Stimulated activated naive B cell treated with anti-CD40 and anti-IgM and Interleukin-4, amounts not matched to agents 10 μg/mL and 1 μg/mL and 100 μg/mL, for 72 hours (primary cell): ENCODE data around the gene RNF6.
"Not testable (repeated sequence)": the region's sequence is repeated elsewhere in the genome, so short reads cannot be mapped to it uniquely, and the experiment has no call there.

ENCODE experiments used
- ATAC-seq, 2 donors: fragments of 150-1000 bp; cut with Tn5 transposase; replicated peaks; 2 replicates each; pipeline ENCODE4 v1.10.0; 2021; ENCODE audit warnings: moderate library complexity in 1 of 2
- DNase-seq: peaks from one replicate; pipeline ENCODE4 v3.0.0; 2021
- H3K27ac Mint-ChIP-seq: one replicate; pipeline ENCODE4 v1.8.0; 2022; ENCODE audit warnings: mild to moderate bottlenecking, mixed read lengths
- H3K27me3 Mint-ChIP-seq, 2 donors: one replicate each; pipeline ENCODE4 v1.8.0; 2022; ENCODE audit warnings: mixed read lengths in 2 of 2
- H3K36me3 Mint-ChIP-seq, 2 donors: one replicate each; pipeline ENCODE4 v1.8.0; 2022; ENCODE audit warnings: mixed read lengths in 2 of 2, mild to moderate bottlenecking in 1 of 2
- H3K4me1 Mint-ChIP-seq, 2 donors: one replicate each; pipeline ENCODE4 v1.8.0; 2022; ENCODE audit warnings: mixed read lengths in 2 of 2, mild to moderate bottlenecking in 1 of 2
- H3K4me3 Mint-ChIP-seq, 2 donors: one replicate each; pipeline ENCODE4 v1.8.0; 2022; ENCODE audit warnings: mild to moderate bottlenecking in 2 of 2, mixed read lengths in 2 of 2, moderate library complexity in 1 of 2
- H3K9me3 Mint-ChIP-seq, 2 donors: one replicate each; pipeline ENCODE4 v1.8.0; 2022; ENCODE audit warnings: mixed read lengths in 2 of 2, mild to moderate bottlenecking in 1 of 2

RNF6 gene

GRCh38 chr13:26221721-26222519 lies at the start of gene RNF6:
TSS of gene RNF6 (minus strand) at chr13:26222314. CDS start at chr13:26219649, 2,665 bp downstream.
- H3K4me3 Mint-ChIP-seq, result peak within 1 kb of the TSS; percentile 95 to 100
- H3K27me3 Mint-ChIP-seq, result no peaks in the 10 kb centered on the region
- peak; percentile 87 for DNase-seq
- ATAC-seq, result peak; percentile 95
- H3K36me3 Mint-ChIP-seq, result peaks cover 5 to 20% of the 10 kb centered on the region in 2 donors
- H3K4me1 Mint-ChIP-seq, result peaks cover 13 to 20% of the 10 kb centered on the region in 2 donors
- H3K27ac Mint-ChIP-seq, result peak within 1 kb of the TSS; percentile 100
- no peaks in the 10 kb centered on the region for H3K9me3 Mint-ChIP-seq

DNA sequence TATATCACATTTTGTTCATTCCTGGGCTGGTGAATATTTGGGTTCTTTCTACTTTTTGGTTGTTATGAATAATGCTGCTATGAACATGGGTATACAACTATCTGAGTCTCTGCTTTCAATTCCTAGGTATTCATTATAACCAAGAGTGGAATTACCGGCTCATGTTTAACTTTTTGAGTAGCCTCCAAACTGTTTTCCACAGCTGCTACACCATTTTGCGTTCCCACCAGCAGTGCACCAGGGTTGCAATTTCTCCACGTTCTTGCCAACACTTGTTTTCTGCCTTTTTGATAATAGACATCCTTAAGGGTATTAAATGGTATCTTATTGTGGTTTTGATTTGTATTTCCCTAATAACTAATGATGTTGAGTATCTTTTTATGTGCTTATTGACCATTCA lies 48.6 kb upstream of the RNF6 start:
- Mint-ChIP-seq H3K9me3 (no peaks in the 10 kb centered on the region), H3K4me1 (peaks cover 13 to 27% of the 10 kb centered on the region in 2 donors), H3K36me3 (no peaks in the 10 kb centered on the region), H3K4me3 (no peak overlapping the region), H3K27me3 (no peaks in the 10 kb centered on the region), H3K27ac (no peak overlapping the region)
- no peak for ATAC-seq
- no peak for DNase-seq

DNA sequence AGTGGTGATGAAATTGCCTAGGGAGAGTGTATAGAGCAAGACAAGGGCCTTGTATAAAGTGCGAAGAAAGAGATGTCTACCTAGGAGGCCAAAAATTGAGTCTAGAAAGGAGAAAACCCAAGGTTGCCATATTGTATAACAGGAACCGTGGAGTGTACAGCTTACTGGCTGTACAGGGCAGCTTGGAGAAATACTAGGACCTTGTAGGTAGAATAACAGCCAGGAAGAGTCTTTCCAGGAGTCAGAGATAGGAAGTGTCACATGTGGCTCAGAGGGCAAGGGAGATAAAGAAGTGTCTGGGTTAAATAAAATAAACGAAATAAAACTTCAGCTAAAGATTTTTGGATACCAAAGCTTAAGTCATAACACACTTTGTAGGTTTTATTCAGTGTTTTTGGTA lies 44.2 kb upstream of the RNF6 start:
- no peak for ATAC-seq
- peaks cover 2 to 7% of the 10 kb centered on the region in 2 donors for H3K36me3 Mint-ChIP-seq
- no peak overlapping the region for H3K27ac Mint-ChIP-seq
- H3K4me1 Mint-ChIP-seq, result peaks cover 24 to 34% of the 10 kb centered on the region in 2 donors
- DNase-seq, result no peak
- H3K27me3 Mint-ChIP-seq, result no peaks in the 10 kb centered on the region
- H3K9me3 Mint-ChIP-seq, result peaks cover 0 to 2% of the 10 kb centered on the region in 2 donors
- H3K4me3 Mint-ChIP-seq, result no peak overlapping the region

GRCh38 chr13:26262156-26262555 lies 40.0 kb upstream of the RNF6 start:
- Mint-ChIP-seq H3K36me3 (peaks cover 2 to 7% of the 10 kb centered on the region in 2 donors), H3K27me3 (no peaks in the 10 kb centered on the region), H3K9me3 (peaks cover 0 to 2% of the 10 kb centered on the region in 2 donors), H3K27ac (no peak overlapping the region), H3K4me3 (no peak overlapping the region), H3K4me1 (peaks cover 24 to 27% of the 10 kb centered on the region in 2 donors)
- ATAC-seq (no peak), DNase-seq (no peak)

DNA sequence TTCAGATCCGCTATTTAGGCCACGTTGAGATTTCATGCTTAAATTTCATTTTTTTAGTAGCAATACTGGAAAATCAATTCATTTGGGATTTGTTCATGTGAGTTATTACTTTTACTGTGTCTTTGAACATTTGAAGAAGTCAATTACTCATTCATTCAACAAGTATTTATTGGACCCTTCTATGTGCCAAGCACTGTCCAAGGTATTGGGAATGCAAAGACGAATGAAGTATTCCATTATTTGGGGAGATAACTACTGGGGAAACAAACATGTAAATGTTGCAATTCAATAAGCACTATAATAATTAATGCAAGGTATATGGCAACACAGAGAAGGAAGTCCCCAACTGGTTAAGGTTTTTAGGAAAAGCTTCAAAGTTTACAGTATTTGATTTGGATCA lies 37.5 kb upstream of the RNF6 start:
- Mint-ChIP-seq H3K4me1 (peaks cover 12 to 22% of the 10 kb centered on the region in 2 donors), H3K27ac (no peak overlapping the region), H3K9me3 (peaks cover 0 to 1% of the 10 kb centered on the region in 2 donors), H3K36me3 (peaks cover 2 to 5% of the 10 kb centered on the region in 2 donors), H3K4me3 (no peak overlapping the region), H3K27me3 (no peaks in the 10 kb centered on the region)
- DNase-seq (no peak), ATAC-seq (no peak)

DNA sequence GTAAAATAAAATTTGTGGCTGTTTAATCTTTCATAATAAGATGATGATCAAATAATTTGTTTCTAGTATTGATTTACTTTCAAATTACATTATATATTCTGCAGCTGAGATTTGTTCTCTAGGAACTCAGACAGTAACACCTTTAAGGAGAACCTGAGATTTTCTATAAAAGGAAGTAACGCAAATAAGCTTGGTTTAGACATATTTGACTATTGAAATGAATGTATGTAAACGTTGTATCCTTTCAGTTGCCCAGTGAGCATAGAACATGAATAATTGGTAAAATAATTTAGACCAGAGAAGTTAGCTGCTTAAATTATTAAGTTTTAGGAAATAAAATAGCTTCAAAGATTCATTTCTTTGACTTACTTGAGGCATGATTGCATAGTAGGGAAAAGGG lies 34.9 kb upstream of the RNF6 start:
- H3K4me3 Mint-ChIP-seq, result no peak overlapping the region
- no peak for DNase-seq
- peaks cover 10 to 26% of the 10 kb centered on the region in 2 donors for H3K4me1 Mint-ChIP-seq
- ATAC-seq, result no peak
- peaks cover 0 to under 1% of the 10 kb centered on the region in 2 donors for H3K36me3 Mint-ChIP-seq
- H3K27me3 Mint-ChIP-seq, result no peaks in the 10 kb centered on the region
- H3K9me3 Mint-ChIP-seq, result no peaks in the 10 kb centered on the region
- H3K27ac Mint-ChIP-seq, result no peak overlapping the region

- ATAC-seq, result no peak
- Mint-ChIP-seq H3K27ac (no peak overlapping the region), H3K9me3 (no peaks in the 10 kb centered on the region), H3K27me3 (no peaks in the 10 kb centered on the region), H3K4me1 (peaks cover 10 to 26% of the 10 kb centered on the region in 2 donors), H3K4me3 (peak overlapping the region; percentile 47 to 89), H3K36me3 (no peaks in the 10 kb centered on the region)
- no peak for DNase-seq
Observed at GRCh38 chr13:26255691-26256277, 33.7 kb upstream of the RNF6 start.

- Mint-ChIP-seq H3K36me3 (no peaks in the 10 kb centered on the region), H3K4me1 (peaks cover 8 to 26% of the 10 kb centered on the region in 2 donors), H3K27me3 (no peaks in the 10 kb centered on the region), H3K4me3 (peak overlapping the region; percentile 84 to 89), H3K27ac (peak overlapping the region; percentile 82), H3K9me3 (no peaks in the 10 kb centered on the region)
- DNase-seq (no peak), ATAC-seq (no peak)
Observed at GRCh38 chr13:26255115-26255514, 33.0 kb upstream of the RNF6 start.

DNA sequence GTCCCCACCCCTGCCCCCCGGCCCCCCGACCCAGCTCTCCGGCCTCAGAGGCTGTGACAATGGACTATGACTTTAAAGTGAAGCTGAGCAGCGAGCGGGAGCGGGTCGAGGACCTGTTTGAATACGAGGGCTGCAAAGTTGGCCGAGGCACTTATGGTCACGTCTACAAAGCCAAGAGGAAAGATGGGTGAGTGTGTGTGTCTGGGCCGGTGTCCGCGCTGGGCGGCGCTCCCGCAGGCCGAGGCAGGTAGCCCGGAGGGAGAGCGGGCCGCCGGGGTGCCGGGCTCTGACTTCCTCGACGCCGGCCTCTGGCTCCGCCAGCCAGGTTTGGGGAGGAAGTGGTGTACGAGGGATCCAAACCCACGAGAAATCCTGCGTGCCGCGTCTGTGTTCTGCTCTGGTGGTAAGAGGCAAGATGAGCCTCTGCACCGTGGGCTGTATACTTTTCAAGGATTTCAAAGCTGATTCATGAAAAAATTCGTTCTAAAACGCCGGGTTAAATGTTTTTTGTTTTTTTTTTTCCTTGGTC lies 32.5 kb upstream of the RNF6 start:
- Mint-ChIP-seq H3K4me3 (peak overlapping the region; percentile 84 to 89), H3K27ac (peak overlapping the region; percentile 82), H3K4me1 (peaks cover 8 to 24% of the 10 kb centered on the region in 2 donors), H3K9me3 (no peaks in the 10 kb centered on the region), H3K36me3 (no peaks in the 10 kb centered on the region), H3K27me3 (no peaks in the 10 kb centered on the region)
- DNase-seq (peak; percentile 33), ATAC-seq (peak; percentile 39 to 42)

DNA sequence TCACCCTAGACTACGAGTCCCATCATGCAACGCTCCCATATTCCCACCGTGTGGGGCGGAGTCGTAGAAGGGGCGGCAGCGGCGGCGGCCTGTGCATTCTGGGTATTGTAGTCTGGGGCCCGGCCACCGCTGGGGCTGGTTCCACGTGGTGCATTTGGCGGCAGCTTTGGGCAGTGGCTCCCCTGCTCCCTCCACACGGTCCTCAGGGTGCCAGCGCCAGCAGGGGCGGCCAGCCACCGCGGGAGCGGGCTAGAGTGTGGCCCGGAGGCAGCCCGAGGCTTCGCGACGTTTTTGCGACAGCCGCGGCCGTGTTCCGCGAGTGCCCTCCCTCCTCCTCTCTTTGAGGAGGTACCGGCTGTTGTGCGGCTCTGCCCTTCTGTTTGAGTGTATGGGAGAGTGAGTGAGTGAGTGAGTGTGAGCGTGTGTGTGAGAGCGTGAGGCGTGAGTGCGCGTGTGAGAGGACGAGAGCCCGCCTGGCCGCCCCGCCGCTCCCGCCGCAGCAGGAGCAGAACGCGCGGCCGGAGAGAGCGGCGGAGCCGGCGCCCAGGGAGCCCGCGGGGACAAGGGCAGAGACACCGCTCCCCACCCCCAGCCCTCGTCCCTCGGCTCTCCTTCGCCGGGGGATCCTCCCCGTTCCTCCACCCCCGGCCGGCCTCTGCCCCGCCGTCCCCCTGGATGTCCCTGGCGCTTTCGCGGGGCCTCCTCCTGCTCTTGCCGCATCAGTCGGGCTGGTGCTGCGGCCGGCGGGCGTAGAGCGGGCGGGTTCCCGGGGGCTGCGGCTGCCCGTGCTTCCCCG lies 31.9 kb upstream of the RNF6 start, which contains the start of gene CDK8:
CDK8 (plus strand) TSS at position 343 of the 796 bp plus-strand sequence. CDS start 513 bp downstream, outside the sequence.
- peak within 1 kb of the TSS; percentile 84 to 89 for H3K4me3 Mint-ChIP-seq
- ATAC-seq, result peak; percentile 90 to 92
- H3K9me3 Mint-ChIP-seq, result no peaks in the 10 kb centered on the region
- no peaks in the 10 kb centered on the region for H3K36me3 Mint-ChIP-seq
- peak; percentile 90 for DNase-seq
- H3K4me1 Mint-ChIP-seq, result peaks cover 8 to 21% of the 10 kb centered on the region in 2 donors
- H3K27ac Mint-ChIP-seq, result peak within 1 kb of the TSS; percentile 88
- no peaks in the 10 kb centered on the region for H3K27me3 Mint-ChIP-seq

DNA sequence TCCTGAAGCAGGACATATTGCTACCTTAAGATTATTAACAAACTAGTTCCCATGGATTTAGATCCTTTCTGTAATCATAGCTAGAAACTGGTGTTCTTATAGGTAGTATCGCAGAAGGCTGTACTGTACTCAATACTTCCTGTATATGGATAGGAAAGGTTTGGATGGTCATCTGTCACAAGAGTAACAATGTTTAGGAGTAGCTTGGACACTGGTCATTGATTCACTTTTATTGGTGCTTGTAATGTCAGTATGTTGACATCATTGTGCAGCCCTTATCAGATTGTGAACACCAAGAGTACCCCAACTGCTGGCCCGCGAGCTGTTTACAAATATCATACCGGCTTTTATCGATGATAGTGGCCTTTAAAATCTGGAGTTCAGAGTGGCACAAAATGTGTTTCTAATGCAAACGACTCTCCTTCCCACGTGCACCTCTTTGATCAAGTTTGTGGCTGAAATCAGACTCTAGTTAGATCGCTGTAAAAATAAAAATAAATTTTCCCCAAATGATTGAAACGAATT lies 31.2 kb upstream of the RNF6 start:
- H3K4me1 Mint-ChIP-seq, result peaks cover 7 to 21% of the 10 kb centered on the region in 2 donors
- DNase-seq (no peak), ATAC-seq (no peak)
- no peaks in the 10 kb centered on the region for H3K36me3 Mint-ChIP-seq
- peak overlapping the region; percentile 84 to 89 for H3K4me3 Mint-ChIP-seq
- H3K27me3 Mint-ChIP-seq, result no peaks in the 10 kb centered on the region
- no peaks in the 10 kb centered on the region for H3K9me3 Mint-ChIP-seq
- H3K27ac Mint-ChIP-seq, result peak overlapping the region; percentile 88

- peaks cover 2 to 21% of the 10 kb centered on the region in 2 donors for H3K4me1 Mint-ChIP-seq
- not testable (repeated sequence) for DNase-seq, H3K4me3 Mint-ChIP-seq, H3K9me3 Mint-ChIP-seq, ATAC-seq, H3K36me3 Mint-ChIP-seq, H3K27me3 Mint-ChIP-seq, H3K27ac Mint-ChIP-seq
Observed at GRCh38 chr13:26252006-26252405, 29.9 kb upstream of the RNF6 start.

DNA sequence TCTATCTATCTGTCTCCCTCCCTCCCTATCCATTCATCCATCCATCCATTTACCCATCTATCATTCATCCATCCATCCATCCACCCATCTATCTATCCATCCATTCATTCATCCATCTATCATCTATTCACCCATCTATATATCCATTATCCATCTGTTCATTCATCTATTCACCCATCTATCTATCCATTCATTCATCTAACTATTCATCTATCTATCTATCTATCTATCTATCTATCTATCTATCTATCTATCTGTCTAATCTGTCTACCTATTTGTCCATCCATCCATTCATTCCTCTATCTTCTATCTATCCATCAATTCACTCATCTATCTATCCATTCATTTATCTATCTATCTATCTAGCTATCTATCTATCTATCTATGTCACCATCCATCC lies 27.4 kb upstream of the RNF6 start:
- Mint-ChIP-seq H3K36me3 (no peaks in the 10 kb centered on the region), H3K4me1 (peaks cover 2 to 5% of the 10 kb centered on the region in 2 donors), H3K9me3 (no peaks in the 10 kb centered on the region), H3K27ac (no peak overlapping the region), H3K27me3 (no peaks in the 10 kb centered on the region), H3K4me3 (no peak overlapping the region)
- no peak for ATAC-seq
- DNase-seq, result no peak

- H3K36me3 Mint-ChIP-seq, result no peaks in the 10 kb centered on the region
Observed at GRCh38 chr13:26247608-26248007, 25.5 kb upstream of the RNF6 start.

More at GRCh38 chr13:26247608-26248007, 25.5 kb upstream of the RNF6 start:
- no peak overlapping the region for H3K4me3 Mint-ChIP-seq
- H3K9me3 Mint-ChIP-seq, result no peaks in the 10 kb centered on the region
- H3K4me1 Mint-ChIP-seq, result no peaks in the 10 kb centered on the region
- ATAC-seq, result no peak
- H3K27me3 Mint-ChIP-seq, result no peaks in the 10 kb centered on the region
- no peak overlapping the region for H3K27ac Mint-ChIP-seq
- no peak for DNase-seq
